RWPE1 (cell line): ENCODE results near the gene MED6.

Experiments
- CTCF ChIA-PET: fragments of 350-600 bp; sonication (Branson Sonifier 250); formaldehyde crosslinking; extraction: SDS; loops from one replicate; lab custom pipeline; 2021; lab: Yijun Ruan, JAX
- POLR2A ChIA-PET: fragments of 400-600 bp; formaldehyde crosslinking; extraction: SDS; loops from one replicate; lab custom pipeline; 2020; ENCODE audit warnings: antibody characterized with exemption; ENCODE audit not compliant: low non-redundant PET; lab: Yijun Ruan, JAX
- DNase-seq: peaks from one replicate; pipeline ENCODE4 v3.0.0; 2012; ENCODE audit warnings: low spot score
- H3K27ac ChIP-seq: fragments of 450-650 bp; 2 replicates; pipeline ENCODE4 v1.5.1; 2017
- CTCF ChIP-seq: fragments of 450-650 bp; conservative IDR thresholded peaks from 2 replicates; pipeline ENCODE4 v1.5.1; 2017; ENCODE audit warnings: low read depth, mild to moderate bottlenecking

The MED6 gene

GRCh38 chr14:70631948-70632347 is 31.5 kb upstream of the MED6 start:
- POLR2A ChIA-PET = no interaction called here
- CTCF ChIA-PET = interaction anchor here (0.7 kb wide), 1 partner anchor 72 kb away, joined by 4 read pairs; no protein-coding TSS in a partner anchor

GRCh38 chr14:70624972-70625371 is 24.5 kb upstream of the MED6 start:
- CTCF ChIA-PET = interaction anchor here (1.3 kb wide), 1 partner anchor 193 kb away, joined by 6 read pairs; no protein-coding TSS in a partner anchor
- DNase-seq = no peak
- TF ChIP-seq CTCF = no peak
- POLR2A ChIA-PET = no interaction called here
- H3K27ac ChIP-seq = no peak overlapping the region

More at GRCh38 chr14:70631948-70632347, 31.5 kb upstream of the MED6 start:
- no peak for TF ChIP-seq CTCF
- H3K27ac ChIP-seq = no peak overlapping the region
- no peak for DNase-seq

- POLR2A ChIA-PET = no interaction called here
- TF ChIP-seq CTCF = peak; percentile 44
- CTCF ChIA-PET = no interaction called here
- no peak overlapping the region for H3K27ac ChIP-seq
- peak; percentile 54 for DNase-seq
Measured at GRCh38 chr14:70622111-70622712, 21.8 kb upstream of the MED6 start.

- H3K27ac ChIP-seq = no peak overlapping the region
- DNase-seq = peak; percentile 19
- POLR2A ChIA-PET = no interaction called here
- CTCF ChIA-PET = interaction anchor here (0.6 kb wide), 1 partner anchor 283 kb away, joined by 3 read pairs; no protein-coding TSS in a partner anchor
- no peak for TF ChIP-seq CTCF
Measured at GRCh38 chr14:70619708-70620107, 19.3 kb upstream of the MED6 start.

GRCh38 chr14:70618314-70618713 is 17.9 kb upstream of the MED6 start:
- no peak for TF ChIP-seq CTCF
- no peak for DNase-seq
- CTCF ChIA-PET = interaction anchor here (0.7 kb wide), 1 partner anchor 149 kb away, joined by 3 read pairs; no protein-coding TSS in a partner anchor
- no peak overlapping the region for H3K27ac ChIP-seq
- POLR2A ChIA-PET = no interaction called here

- POLR2A ChIA-PET = no interaction called here
- TF ChIP-seq CTCF = no peak
- no peak for DNase-seq
- no peak overlapping the region for H3K27ac ChIP-seq
- CTCF ChIA-PET = no interaction called here
Measured at GRCh38 chr14:70616646-70617045, 16.2 kb upstream of the MED6 start.
